Measurements from ENCODE around the gene DPYSL3. TPM values are rescaled to one million over a fixed set of nuclear protein-coding genes. Genes with fewer than 3 reads are reported as not detected.
"Not testable (repeated sequence)": the region's sequence is repeated elsewhere in the genome, so short reads cannot be mapped to it uniquely, and the experiment has no call there.

The DPYSL3 gene
- total RNA-seq, 2 experiments from 2014 or later: 0.05 to 0.12 TPM

DNA sequence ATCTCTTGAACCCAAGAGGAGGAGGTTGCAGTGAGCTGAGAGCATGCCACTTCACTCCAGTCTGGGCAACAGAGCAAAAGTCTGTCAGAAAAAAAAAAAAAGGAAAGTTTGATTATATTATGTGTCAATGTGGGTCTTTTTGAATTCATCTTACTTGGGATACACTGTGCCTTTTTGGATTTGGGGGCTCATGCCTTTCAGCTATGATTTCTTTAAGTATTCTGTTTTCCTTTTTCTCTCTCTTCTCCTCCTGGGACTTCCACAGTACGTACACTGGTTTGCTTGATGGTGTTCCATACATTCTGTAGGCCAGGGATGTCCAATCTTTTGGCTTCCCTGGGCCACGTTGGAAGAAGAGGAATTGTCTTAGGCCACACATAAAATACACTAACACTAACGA is 128.3 kb downstream of the DPYSL3 start:
- no peak overlapping the region for H3K4me3 Mint-ChIP-seq

GRCh38 chr5:147377682-147378081 is 132.2 kb downstream of the DPYSL3 start:
- intact Hi-C loops (cut with micrococcal nuclease): no loop called here
- Mint-ChIP-seq H3K27me3 (ENCODE audit: low read depth) (peaks cover 4% of the 10 kb centered on the region), H3K27ac (no peak overlapping the region), H3K4me3 (no peak overlapping the region), H3K9me3 (no peaks in the 10 kb centered on the region), H3K4me1 (ENCODE audit: low read depth) (no peaks in the 10 kb centered on the region), H3K36me3 (ENCODE audit: low read depth) (no peaks in the 10 kb centered on the region)
- CTCF ChIA-PET: no interaction called here
- no peak for DNase-seq

More for the DNA sequence above, 128.3 kb downstream of the DPYSL3 start:
- no peaks in the 10 kb centered on the region for H3K36me3 Mint-ChIP-seq (ENCODE audit: low read depth)
- peaks cover 4% of the 10 kb centered on the region for H3K27me3 Mint-ChIP-seq (ENCODE audit: low read depth)
- no peaks in the 10 kb centered on the region for H3K9me3 Mint-ChIP-seq
- CTCF ChIA-PET: interaction anchor here (0.6 kb wide), 1 partner anchor 146 kb away, joined by 3 read pairs; no protein-coding TSS in a partner anchor
- H3K27ac Mint-ChIP-seq: no peak overlapping the region
- H3K4me1 Mint-ChIP-seq (ENCODE audit: low read depth): no peaks in the 10 kb centered on the region
- intact Hi-C loops (cut with micrococcal nuclease): no loop called here
- no peak for DNase-seq

GRCh38 chr5:147375151-147375550 is 134.7 kb downstream of the DPYSL3 start:
- H3K9me3 Mint-ChIP-seq: no peaks in the 10 kb centered on the region
- no peaks in the 10 kb centered on the region for H3K4me1 Mint-ChIP-seq (ENCODE audit: low read depth)
- peaks cover 4% of the 10 kb centered on the region for H3K27me3 Mint-ChIP-seq (ENCODE audit: low read depth)
- H3K36me3 Mint-ChIP-seq (ENCODE audit: low read depth): no peaks in the 10 kb centered on the region
- intact Hi-C loops (cut with micrococcal nuclease): no loop called here
- H3K27ac Mint-ChIP-seq: no peak overlapping the region
- CTCF ChIA-PET: no interaction called here
- H3K4me3 Mint-ChIP-seq: no peak overlapping the region
- no peak for DNase-seq

DNA sequence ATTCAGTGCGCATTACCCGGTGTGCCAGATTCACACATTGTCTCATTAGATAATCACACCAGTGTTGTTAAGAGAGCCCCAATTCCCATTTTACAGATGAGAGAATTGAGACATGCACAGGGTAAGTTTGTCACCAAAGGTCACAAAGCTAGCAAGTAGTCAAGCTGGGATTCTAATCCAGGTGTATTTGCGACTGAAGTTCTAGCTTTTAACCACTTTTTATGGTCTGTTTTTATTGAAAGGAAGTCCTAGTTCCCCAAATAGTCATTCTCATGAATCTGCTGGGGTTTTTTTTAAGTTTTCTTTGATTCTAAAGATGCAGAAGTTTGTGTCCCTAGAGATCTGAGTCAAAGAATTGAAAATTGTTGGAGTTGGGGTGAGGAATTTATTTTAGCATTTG is 136.5 kb downstream of the DPYSL3 start:
- intact Hi-C loops (cut with micrococcal nuclease): no loop called here
- CTCF ChIA-PET: no interaction called here
- Mint-ChIP-seq H3K4me1 (ENCODE audit: low read depth) (no peaks in the 10 kb centered on the region), H3K36me3 (ENCODE audit: low read depth) (no peaks in the 10 kb centered on the region), H3K9me3 (no peaks in the 10 kb centered on the region), H3K27ac (no peak overlapping the region), H3K4me3 (no peak overlapping the region), H3K27me3 (ENCODE audit: low read depth) (peaks cover 4% of the 10 kb centered on the region)
- DNase-seq: no peak

DNA sequence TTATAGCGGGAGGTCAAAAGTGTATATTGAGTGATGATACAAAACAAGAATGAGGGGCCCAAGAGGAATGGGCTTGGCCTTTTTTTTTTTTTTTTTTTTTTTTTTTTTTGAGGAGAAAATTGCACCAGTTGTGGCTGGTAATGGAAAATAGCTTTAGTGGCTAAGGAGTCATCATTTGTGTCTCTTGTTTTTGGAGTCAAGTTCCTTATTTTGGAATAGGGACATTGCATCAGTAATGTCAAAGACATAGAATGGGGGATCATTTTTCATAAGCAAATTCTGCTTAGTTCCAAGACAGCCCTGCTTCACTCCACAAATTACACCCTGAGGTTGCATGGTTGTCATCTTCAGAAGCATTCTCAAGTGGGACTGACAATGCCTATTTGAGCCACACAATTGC is 137.7 kb downstream of the DPYSL3 start:
- H3K27ac Mint-ChIP-seq: no peak overlapping the region
- no peaks in the 10 kb centered on the region for H3K9me3 Mint-ChIP-seq
- intact Hi-C loops (cut with micrococcal nuclease): no loop called here
- no peaks in the 10 kb centered on the region for H3K36me3 Mint-ChIP-seq (ENCODE audit: low read depth)
- CTCF ChIA-PET: no interaction called here
- peaks cover 1% of the 10 kb centered on the region for H3K27me3 Mint-ChIP-seq (ENCODE audit: low read depth)
- DNase-seq: no peak
- no peak overlapping the region for H3K4me3 Mint-ChIP-seq
- no peaks in the 10 kb centered on the region for H3K4me1 Mint-ChIP-seq (ENCODE audit: low read depth)

DNA sequence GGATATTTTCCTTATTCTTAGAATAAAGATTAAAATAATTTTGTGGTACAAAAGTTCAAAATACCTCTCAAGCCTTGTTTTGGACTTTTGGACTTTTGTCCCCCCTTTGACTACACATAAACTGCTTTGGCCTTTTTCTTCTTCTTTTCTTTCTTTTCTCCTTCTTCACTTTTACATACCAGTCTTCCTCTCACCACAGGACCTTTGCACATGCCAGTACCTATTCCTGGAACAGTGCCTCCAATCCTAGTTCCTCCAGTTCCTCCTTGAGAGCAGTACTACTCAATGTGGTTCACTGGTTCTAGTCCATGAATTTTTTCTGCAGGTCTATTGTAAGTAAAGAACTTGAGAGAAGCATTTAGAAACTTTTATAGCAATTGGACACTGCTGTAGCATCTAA is 138.6 kb downstream of the DPYSL3 start:
- no peaks in the 10 kb centered on the region for H3K36me3 Mint-ChIP-seq (ENCODE audit: low read depth)
- H3K27ac Mint-ChIP-seq: no peak overlapping the region
- CTCF ChIA-PET: no interaction called here
- no peaks in the 10 kb centered on the region for H3K27me3 Mint-ChIP-seq (ENCODE audit: low read depth)
- intact Hi-C loops (cut with micrococcal nuclease): no loop called here
- no peak overlapping the region for H3K4me3 Mint-ChIP-seq
- no peaks in the 10 kb centered on the region for H3K4me1 Mint-ChIP-seq (ENCODE audit: low read depth)
- DNase-seq: no peak
- no peaks in the 10 kb centered on the region for H3K9me3 Mint-ChIP-seq

- CTCF ChIA-PET: interaction anchor here (0.5 kb wide), 1 partner anchor 258 kb away, joined by 3 read pairs; no protein-coding TSS in a partner anchor
- intact Hi-C loops (cut with micrococcal nuclease): no loop called here
- Mint-ChIP-seq H3K4me3 (no peak overlapping the region), H3K27ac (no peak overlapping the region), H3K27me3 (ENCODE audit: low read depth) (no peaks in the 10 kb centered on the region), H3K4me1 (ENCODE audit: low read depth) (no peaks in the 10 kb centered on the region), H3K9me3 (no peaks in the 10 kb centered on the region), H3K36me3 (ENCODE audit: low read depth) (no peaks in the 10 kb centered on the region)
- no peak for DNase-seq
Measured at GRCh38 chr5:147369742-147370374, 140.0 kb downstream of the DPYSL3 start.

- H3K36me3 Mint-ChIP-seq (ENCODE audit: low read depth); H3K4me3 Mint-ChIP-seq; H3K4me1 Mint-ChIP-seq (ENCODE audit: low read depth); CTCF ChIA-PET; H3K27me3 Mint-ChIP-seq (ENCODE audit: low read depth); DNase-seq; intact Hi-C loops (cut with micrococcal nuclease); H3K9me3 Mint-ChIP-seq; H3K27ac Mint-ChIP-seq: not testable (repeated sequence)
Measured at GRCh38 chr5:147367381-147367780, 142.5 kb downstream of the DPYSL3 start.

DNA sequence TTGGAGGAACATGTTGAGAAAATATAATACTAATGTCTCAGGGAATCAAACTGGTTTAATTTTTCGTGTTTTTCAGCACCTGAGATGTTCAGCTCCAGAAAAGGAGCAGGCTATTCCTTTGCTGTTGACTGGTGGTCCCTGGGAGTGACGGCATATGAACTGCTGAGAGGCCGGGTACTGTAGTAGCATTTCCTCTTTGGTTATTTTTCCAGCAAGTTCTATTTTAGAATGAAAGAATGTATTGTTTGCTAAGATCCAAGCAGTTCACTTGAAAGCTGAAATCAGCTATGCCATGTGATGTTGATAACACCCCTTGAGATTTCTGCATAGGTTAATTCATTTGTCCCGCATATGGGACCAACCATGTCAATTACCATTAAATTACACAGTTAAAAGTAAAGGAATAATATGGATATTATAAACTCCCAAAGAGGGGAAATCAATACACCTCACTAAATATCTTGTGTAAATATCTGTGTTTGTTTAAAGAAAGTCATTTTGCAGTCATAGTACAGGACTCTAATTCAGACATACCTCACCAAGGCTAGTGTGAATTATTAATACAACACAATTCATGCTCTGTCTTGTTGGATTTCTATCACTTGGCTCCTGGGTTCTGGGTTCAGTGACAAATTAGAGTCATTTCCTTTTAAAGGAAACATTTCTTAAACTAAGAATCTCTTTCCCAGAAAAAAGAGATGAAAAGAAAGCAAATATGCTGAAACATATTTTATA is 148.3 kb downstream of the DPYSL3 start:
- DNase-seq: no peak
- Mint-ChIP-seq H3K27me3 (ENCODE audit: low read depth) (peaks cover 2% of the 10 kb centered on the region), H3K4me1 (ENCODE audit: low read depth) (no peaks in the 10 kb centered on the region), H3K9me3 (no peaks in the 10 kb centered on the region), H3K4me3 (no peak overlapping the region), H3K36me3 (ENCODE audit: low read depth) (no peaks in the 10 kb centered on the region), H3K27ac (no peak overlapping the region)
- CTCF ChIA-PET: no interaction called here
- intact Hi-C loops (cut with micrococcal nuclease): no loop called here

- no peaks in the 10 kb centered on the region for H3K36me3 Mint-ChIP-seq (ENCODE audit: low read depth)
- CTCF ChIA-PET: no interaction called here
- H3K27me3 Mint-ChIP-seq (ENCODE audit: low read depth): peaks cover 2% of the 10 kb centered on the region
- no peak overlapping the region for H3K4me3 Mint-ChIP-seq
- no peaks in the 10 kb centered on the region for H3K9me3 Mint-ChIP-seq
- intact Hi-C loops (cut with micrococcal nuclease): no loop called here
- no peaks in the 10 kb centered on the region for H3K4me1 Mint-ChIP-seq (ENCODE audit: low read depth)
- no peak for DNase-seq
- no peak overlapping the region for H3K27ac Mint-ChIP-seq
Measured at GRCh38 chr5:147360816-147361215, 149.1 kb downstream of the DPYSL3 start.

GRCh38 chr5:147359581-147359980 is 150.3 kb downstream of the DPYSL3 start:
- Mint-ChIP-seq H3K4me1 (ENCODE audit: low read depth) (no peaks in the 10 kb centered on the region), H3K9me3 (no peaks in the 10 kb centered on the region), H3K27ac (no peak overlapping the region), H3K4me3 (no peak overlapping the region), H3K36me3 (ENCODE audit: low read depth) (no peaks in the 10 kb centered on the region), H3K27me3 (ENCODE audit: low read depth) (peaks cover 2% of the 10 kb centered on the region)
- CTCF ChIA-PET: no interaction called here
- intact Hi-C loops (cut with micrococcal nuclease): no loop called here
- no peak for DNase-seq

- intact Hi-C loops (cut with micrococcal nuclease): no loop called here
- H3K4me1 Mint-ChIP-seq (ENCODE audit: low read depth): no peaks in the 10 kb centered on the region
Measured at GRCh38 chr5:147359101-147359500, 150.8 kb downstream of the DPYSL3 start.

GRCh38 chr5:147349241-147349640 is 160.6 kb downstream of the DPYSL3 start:
- Mint-ChIP-seq H3K36me3 (ENCODE audit: low read depth) (no peaks in the 10 kb centered on the region), H3K4me3 (no peak overlapping the region), H3K4me1 (ENCODE audit: low read depth) (no peaks in the 10 kb centered on the region), H3K27ac (no peak overlapping the region), H3K27me3 (ENCODE audit: low read depth) (no peaks in the 10 kb centered on the region), H3K9me3 (no peaks in the 10 kb centered on the region)
- DNase-seq: no peak
- intact Hi-C loops (cut with micrococcal nuclease): no loop called here
- CTCF ChIA-PET: no interaction called here

More at GRCh38 chr5:147359101-147359500, 150.8 kb downstream of the DPYSL3 start:
- H3K36me3 Mint-ChIP-seq (ENCODE audit: low read depth): no peaks in the 10 kb centered on the region
- H3K9me3 Mint-ChIP-seq: no peaks in the 10 kb centered on the region
- no peak overlapping the region for H3K27ac Mint-ChIP-seq
- no peak for DNase-seq
- H3K4me3 Mint-ChIP-seq: no peak overlapping the region
- CTCF ChIA-PET: no interaction called here
- H3K27me3 Mint-ChIP-seq (ENCODE audit: low read depth): peaks cover 2% of the 10 kb centered on the region
